SH-SY5Y (cell line): Measurements from ENCODE around the gene OSBPL5.

Experiments used
- GATA2 ChIP-seq: IDR thresholded peaks from 2 replicates; pipeline ENCODE4 v1.6.1; 2011; ENCODE audit warnings: mild to moderate bottlenecking, low read depth, low read length
- GATA3 ChIP-seq: IDR thresholded peaks from 2 replicates; pipeline ENCODE4 v1.6.1; 2011; ENCODE audit warnings: low read depth, mild to moderate bottlenecking, low read length, moderate library complexity

GRCh38 chr11:3140291-3140603 is 24.9 kb downstream of the OSBPL5 start:
- TF ChIP-seq GATA2 (no peak), GATA3 (no peak)
